Measurements from ENCODE around the gene MAP3K13.
A peak's percentile ranks its signal among the peaks of the same experiment; 100 is the strongest.

MAP3K13 gene

GRCh38 chr3:185362850-185363661 lies at the start of gene MAP3K13:
Gene MAP3K13, plus strand, starts transcription at chr3:185363136. Its CDS starts 65,446 bp downstream, at chr3:185428582.
- peak; percentile 85 for DNase-seq (ENCODE audit: low spot score)

GRCh38 chr3:185313693-185314246 lies 49.2 kb upstream of the MAP3K13 start:
- no peak for DNase-seq (ENCODE audit: low spot score)

- DNase-seq (ENCODE audit: low spot score) = peak; percentile 12
Measured at GRCh38 chr3:185316740-185317412, 46.1 kb upstream of the MAP3K13 start.

- no peak for DNase-seq (ENCODE audit: low spot score)
Measured at GRCh38 chr3:185317674-185318073, 45.3 kb upstream of the MAP3K13 start.

GRCh38 chr3:185318141-185318540 lies 44.8 kb upstream of the MAP3K13 start:
- DNase-seq (ENCODE audit: low spot score) = peak; percentile 19

GRCh38 chr3:185319801-185320200 lies 43.1 kb upstream of the MAP3K13 start:
- no peak for DNase-seq (ENCODE audit: low spot score)

GRCh38 chr3:185320949-185321348 lies 42.0 kb upstream of the MAP3K13 start:
- no peak for DNase-seq (ENCODE audit: low spot score)

GRCh38 chr3:185322101-185322719 lies 40.7 kb upstream of the MAP3K13 start:
- DNase-seq (ENCODE audit: low spot score) = no peak

GRCh38 chr3:185325946-185326791 lies 36.8 kb upstream of the MAP3K13 start:
- DNase-seq (ENCODE audit: low spot score) = no peak

- no peak for DNase-seq (ENCODE audit: low spot score)
Measured at GRCh38 chr3:185327062-185327461, 35.9 kb upstream of the MAP3K13 start.

GRCh38 chr3:185328324-185329004 lies 34.5 kb upstream of the MAP3K13 start:
- DNase-seq (ENCODE audit: low spot score) = no peak

- no peak for DNase-seq (ENCODE audit: low spot score)
Measured at GRCh38 chr3:185330238-185330637, 32.7 kb upstream of the MAP3K13 start.

GRCh38 chr3:185330644-185331043 lies 32.3 kb upstream of the MAP3K13 start:
- DNase-seq (ENCODE audit: low spot score) = no peak

GRCh38 chr3:185332026-185332735 lies 30.8 kb upstream of the MAP3K13 start:
- DNase-seq (ENCODE audit: low spot score) = no peak

- DNase-seq (ENCODE audit: low spot score) = peak; percentile 19
Measured at GRCh38 chr3:185335799-185336198, 27.1 kb upstream of the MAP3K13 start.

GRCh38 chr3:185337231-185337816 lies 25.6 kb upstream of the MAP3K13 start:
- DNase-seq (ENCODE audit: low spot score) = no peak

- DNase-seq (ENCODE audit: low spot score) = no peak
Measured at GRCh38 chr3:185339945-185340344, 23.0 kb upstream of the MAP3K13 start.

- no peak for DNase-seq (ENCODE audit: low spot score)
Measured at GRCh38 chr3:185340751-185341150, 22.2 kb upstream of the MAP3K13 start.

GRCh38 chr3:185341616-185342458 lies 21.1 kb upstream of the MAP3K13 start:
- no peak for DNase-seq (ENCODE audit: low spot score)

All from hepatic stellate cell (primary cell).